HepG2 (cell line): Measurements from ENCODE around the gene ISLR. TPM values are rescaled to one million over a fixed set of nuclear protein-coding genes. Genes with fewer than 3 reads are reported as not detected.

Experiments
- ATAC-seq: fragments of 200-7000 bp; cut with Tn5 transposase; 3 replicates; pipeline ENCODE4 v1.9.1; 2020; ENCODE audit warnings: mild to moderate bottlenecking, moderate library complexity
- BruUV-seq: library from RNA; stranded (reverse); fragments of 400-500 nt; replicated peaks from 2 replicates; lab custom pipeline; 2021; lab: Mats Ljungman, UMichigan
- CTCF ChIA-PET: fragments of 300-600 bp; formaldehyde crosslinking; extraction: SDS; loops from one replicate; lab custom pipeline; 2021; ENCODE audit warnings: low total read pairs, inconsistent platforms, low intra/inter-chr PET ratio; lab: Yijun Ruan, JAX
- POLR2A ChIA-PET: fragments of 350-600 bp; sonication (Branson Sonifier 250); formaldehyde crosslinking; loops from one replicate; lab custom pipeline; 2020; ENCODE audit warnings: antibody characterized with exemption, inconsistent platforms; lab: Yijun Ruan, JAX
- DNase-seq: peaks from one replicate; pipeline ENCODE4 v3.0.0-alpha.2; 2015; ENCODE audit warnings: low spot score
- FAIRE-seq: peaks from 3 replicates; lab custom pipeline; 2011; peaks lifted over from hg19 to GRCh38; lab: Jason Lieb, UNC
- H2AFZ ChIP-seq: one replicate; pipeline ENCODE4 v1.6.1; 2011; ENCODE audit warnings: low read length, inconsistent platforms
- H3K27ac ChIP-seq: fragments of 300-600 bp; 3 replicates; pipeline ENCODE4 v1.8.0; 2011; ENCODE audit warnings: mixed run types, mild to moderate bottlenecking, mixed read lengths, low read length, inconsistent platforms; ENCODE audit not compliant: insufficient read depth; ENCODE audit errors: extremely low read length
- H3K27me3 ChIP-seq, 2 experiments: fragments of 200-600 bp in 1 of 2; 2 replicates in 1 of 2; 3 replicates in 1 of 2; pipeline versions ENCODE4 v1.6.0 to v1.8.0; 2011; ENCODE audit warnings: low read length in 2 of 2, mild to moderate bottlenecking in 2 of 2, moderate library complexity in 2 of 2, inconsistent platforms in 1 of 2; ENCODE audit not compliant: insufficient read depth in 2 of 2, control insufficient read depth in 1 of 2
- H3K36me3 ChIP-seq, 2 experiments: fragments of 200-600 bp in 1 of 2; replicated peaks in 1 of 2; 2 replicates in 1 of 2; 3 replicates in 1 of 2; pipeline versions ENCODE4 v1.5.1 to v1.8.0; 2011; ENCODE audit warnings: low read length in 2 of 2, inconsistent platforms in 1 of 2; ENCODE audit not compliant: insufficient read depth in 2 of 2, control insufficient read depth in 1 of 2
- H3K4me1 ChIP-seq: 2 replicates; pipeline ENCODE4 v1.5.1; 2012; ENCODE audit warnings: low read length, inconsistent platforms; ENCODE audit not compliant: insufficient read depth
- H3K4me2 ChIP-seq: 2 replicates; pipeline ENCODE4 v1.6.0; 2011; ENCODE audit warnings: low read depth, low read length, inconsistent platforms
- H3K4me3 ChIP-seq, 3 experiments: fragments of 200-600 bp in 1 of 3; sonication (generic), shearing (Covaris generic) in 1 of 3; replicated peaks in 1 of 3; 2 replicates each; pipeline ENCODE4 v1.5.1; 2011 to 2016; ENCODE audit warnings: low read length in 3 of 3, inconsistent platforms in 2 of 3, low read depth in 2 of 3, mild to moderate bottlenecking in 2 of 3, control low read depth in 1 of 3, mixed read lengths in 1 of 3; ENCODE audit not compliant: insufficient read depth in 1 of 3
- H3K79me2 ChIP-seq: one replicate; pipeline ENCODE4 v1.6.1; 2011; ENCODE audit warnings: low read length, inconsistent platforms; ENCODE audit not compliant: insufficient read depth
- H3K9ac ChIP-seq: 2 replicates; pipeline ENCODE4 v1.6.0; 2011; ENCODE audit warnings: mild to moderate bottlenecking, low read depth, low read length, inconsistent platforms; ENCODE audit not compliant: insufficient read depth
- H3K9me3 ChIP-seq: 2 replicates; pipeline ENCODE4 v1.5.1; 2012; ENCODE audit warnings: mild to moderate bottlenecking, low read length
- H4K20me1 ChIP-seq: 2 replicates; pipeline ENCODE4 v1.6.0; 2011; ENCODE audit warnings: inconsistent platforms, mild to moderate bottlenecking, low read length, moderate library complexity; ENCODE audit not compliant: insufficient read depth
- FOXM1 ChIP-seq: sonication (generic); formaldehyde crosslinking; IDR thresholded peaks from 2 replicates; pipeline ENCODE4 v1.5.0; 2020; ENCODE audit warnings: missing genetic modification reagents
- MTF1 ChIP-seq: sonication (generic); formaldehyde crosslinking; IDR thresholded peaks from 2 replicates; pipeline ENCODE4 v1.5.0; 2020; ENCODE audit warnings: missing genetic modification reagents
- SUZ12 ChIP-seq: fragments of 150-350 bp; IDR thresholded peaks from 2 replicates; pipeline ENCODE4 v1.6.1; 2014; ENCODE audit warnings: low read depth, low read length
- ZFP41 ChIP-seq: sonication (generic); formaldehyde crosslinking; IDR thresholded peaks from 2 replicates; pipeline ENCODE4 v1.4.0; 2020; ENCODE audit warnings: mild to moderate bottlenecking, missing genetic modification reagents, borderline replicate concordance
- ZNF263 ChIP-seq: sonication (generic); formaldehyde crosslinking; IDR thresholded peaks from 2 replicates; pipeline ENCODE4 v1.4.0; 2020; ENCODE audit warnings: missing genetic modification reagents
- ZNF274 ChIP-seq: sonication (generic); formaldehyde crosslinking; IDR thresholded peaks from 2 replicates; pipeline ENCODE4 v1.5.1; 2020; ENCODE audit warnings: mild to moderate bottlenecking, missing genetic modification reagents
- ZNF629 ChIP-seq: sonication (generic); formaldehyde crosslinking; conservative IDR thresholded peaks from 2 replicates; pipeline ENCODE4 v1.5.0; 2020; ENCODE audit warnings: missing genetic modification reagents
- WGBS: methylation state at CpG from one replicate; pipeline ENCODE4 v1.1.6; 2017; ENCODE audit warnings: low lambda C conversion rate; 5-methylcytosine and 5-hydroxymethylcytosine counted together
- in situ Hi-C: cut with HindIII; loops from 2 replicates; pipeline ENCODE4 v1.10.0; 2017; ENCODE audit warnings: low pct_unique_long_range_greater_than_20kb; ENCODE audit not compliant: extremely low pct_ligation_motif_present
- intact Hi-C: fragments of 100-400 bp; cut with micrococcal nuclease; formaldehyde crosslinking; loops from one replicate; pipeline ENCODE4 v1.10.0; 2022; ENCODE audit not compliant: unreplicated experiment
- polyA plus RNA-seq, 8 experiments: library from polyadenylated mRNA; depleted of rRNA in 3 of 8; stranded (reverse) in 7 of 8; unstranded in 1 of 8; fragments of >200 nt; fragmentation: Illumina TruSeq in 4 of 8; extraction: Trizol in 4 of 8; gene quantifications; 2 replicates each; pipeline versions ENCODE4 v1.2.1 to v1.2.3, GENCODE V29; 2011 to 2016; ENCODE audit warnings: low read depth in 4 of 8, missing spikeins in 1 of 8, mixed read lengths in 1 of 8; ENCODE audit not compliant: insufficient read depth in 1 of 8
- total RNA-seq, 5 experiments: library from RNA; depleted of rRNA; stranded (reverse); fragments of >200 nt; fragmentation: Illumina TruSeq; extraction: Trizol; gene quantifications; 2 replicates each; pipeline ENCODE4 v1.2.3, GENCODE V29; 2016; ENCODE audit warnings: low read depth in 1 of 5
- TF ChIP-seq, protein P1 (sequence below): sonication (generic); formaldehyde crosslinking; IDR thresholded peaks from 2 replicates; pipeline ENCODE4 v1.4.0; 2020; ENCODE audit warnings: missing genetic modification reagents
- TF ChIP-seq, protein P2 (sequence below): sonication (generic); formaldehyde crosslinking; IDR thresholded peaks from 2 replicates; pipeline ENCODE4 v1.5.0; 2020; ENCODE audit warnings: missing genetic modification reagents, mild to moderate bottlenecking, borderline replicate concordance

The ISLR gene
- total and polyA plus RNA-seq, 2 of the 13 experiments (the other 11 are each of a cell fraction or from before 2014, with no cell fraction given) = not detected

DNA sequence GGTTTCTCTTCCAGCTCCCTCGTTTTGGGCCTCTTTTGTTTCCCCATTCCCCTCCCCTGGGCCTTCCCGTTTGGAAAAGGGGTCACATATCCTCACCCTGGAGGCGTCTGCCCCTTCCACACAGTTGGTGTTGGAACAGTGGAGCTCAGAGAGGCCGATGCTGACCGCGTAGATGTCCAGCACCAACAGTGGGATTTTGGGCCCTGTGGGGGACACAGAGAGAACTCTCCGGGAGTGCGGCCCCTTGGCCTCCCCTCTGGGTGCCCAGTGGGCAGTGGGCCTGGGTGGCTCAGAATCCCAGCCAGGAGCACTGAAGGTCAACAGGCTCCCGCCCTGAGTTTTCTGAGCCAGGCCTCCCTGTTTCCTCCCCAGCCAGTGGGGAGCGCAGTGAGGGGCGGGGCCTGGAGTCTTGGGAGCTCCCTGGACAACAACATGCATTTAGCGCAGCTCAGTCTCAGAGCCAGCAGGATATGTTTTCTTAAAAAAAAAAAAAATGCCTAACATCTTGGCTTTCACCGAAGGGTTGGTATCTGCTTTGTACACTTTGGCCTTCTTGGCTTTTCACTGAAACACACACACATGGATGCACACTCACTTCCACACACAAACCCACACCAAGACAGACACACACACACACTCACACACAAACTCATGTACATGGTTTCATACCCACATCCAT, 670 bp upstream of the ISLR start (continued):
- TF ChIP-seq, protein P1, sequence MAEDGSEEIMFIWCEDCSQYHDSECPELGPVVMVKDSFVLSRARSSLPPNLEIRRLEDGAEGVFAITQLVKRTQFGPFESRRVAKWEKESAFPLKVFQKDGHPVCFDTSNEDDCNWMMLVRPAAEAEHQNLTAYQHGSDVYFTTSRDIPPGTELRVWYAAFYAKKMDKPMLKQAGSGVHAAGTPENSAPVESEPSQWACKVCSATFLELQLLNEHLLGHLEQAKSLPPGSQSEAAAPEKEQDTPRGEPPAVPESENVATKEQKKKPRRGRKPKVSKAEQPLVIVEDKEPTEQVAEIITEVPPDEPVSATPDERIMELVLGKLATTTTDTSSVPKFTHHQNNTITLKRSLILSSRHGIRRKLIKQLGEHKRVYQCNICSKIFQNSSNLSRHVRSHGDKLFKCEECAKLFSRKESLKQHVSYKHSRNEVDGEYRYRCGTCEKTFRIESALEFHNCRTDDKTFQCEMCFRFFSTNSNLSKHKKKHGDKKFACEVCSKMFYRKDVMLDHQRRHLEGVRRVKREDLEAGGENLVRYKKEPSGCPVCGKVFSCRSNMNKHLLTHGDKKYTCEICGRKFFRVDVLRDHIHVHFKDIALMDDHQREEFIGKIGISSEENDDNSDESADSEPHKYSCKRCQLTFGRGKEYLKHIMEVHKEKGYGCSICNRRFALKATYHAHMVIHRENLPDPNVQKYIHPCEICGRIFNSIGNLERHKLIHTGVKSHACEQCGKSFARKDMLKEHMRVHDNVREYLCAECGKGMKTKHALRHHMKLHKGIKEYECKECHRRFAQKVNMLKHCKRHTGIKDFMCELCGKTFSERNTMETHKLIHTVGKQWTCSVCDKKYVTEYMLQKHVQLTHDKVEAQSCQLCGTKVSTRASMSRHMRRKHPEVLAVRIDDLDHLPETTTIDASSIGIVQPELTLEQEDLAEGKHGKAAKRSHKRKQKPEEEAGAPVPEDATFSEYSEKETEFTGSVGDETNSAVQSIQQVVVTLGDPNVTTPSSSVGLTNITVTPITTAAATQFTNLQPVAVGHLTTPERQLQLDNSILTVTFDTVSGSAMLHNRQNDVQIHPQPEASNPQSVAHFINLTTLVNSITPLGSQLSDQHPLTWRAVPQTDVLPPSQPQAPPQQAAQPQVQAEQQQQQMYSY (CRISPR knock-in tag) = no peak
- no peak for TF ChIP-seq ZFP41 (CRISPR knock-in tag)
- TF ChIP-seq SUZ12 = no peak
- TF ChIP-seq ZNF629 (CRISPR knock-in tag) = no peak
- no peak for TF ChIP-seq ZNF274 (CRISPR knock-in tag)
- TF ChIP-seq ZNF263 (CRISPR knock-in tag) = no peak
- TF ChIP-seq, all 625 proteins: peak for 0

DNA sequence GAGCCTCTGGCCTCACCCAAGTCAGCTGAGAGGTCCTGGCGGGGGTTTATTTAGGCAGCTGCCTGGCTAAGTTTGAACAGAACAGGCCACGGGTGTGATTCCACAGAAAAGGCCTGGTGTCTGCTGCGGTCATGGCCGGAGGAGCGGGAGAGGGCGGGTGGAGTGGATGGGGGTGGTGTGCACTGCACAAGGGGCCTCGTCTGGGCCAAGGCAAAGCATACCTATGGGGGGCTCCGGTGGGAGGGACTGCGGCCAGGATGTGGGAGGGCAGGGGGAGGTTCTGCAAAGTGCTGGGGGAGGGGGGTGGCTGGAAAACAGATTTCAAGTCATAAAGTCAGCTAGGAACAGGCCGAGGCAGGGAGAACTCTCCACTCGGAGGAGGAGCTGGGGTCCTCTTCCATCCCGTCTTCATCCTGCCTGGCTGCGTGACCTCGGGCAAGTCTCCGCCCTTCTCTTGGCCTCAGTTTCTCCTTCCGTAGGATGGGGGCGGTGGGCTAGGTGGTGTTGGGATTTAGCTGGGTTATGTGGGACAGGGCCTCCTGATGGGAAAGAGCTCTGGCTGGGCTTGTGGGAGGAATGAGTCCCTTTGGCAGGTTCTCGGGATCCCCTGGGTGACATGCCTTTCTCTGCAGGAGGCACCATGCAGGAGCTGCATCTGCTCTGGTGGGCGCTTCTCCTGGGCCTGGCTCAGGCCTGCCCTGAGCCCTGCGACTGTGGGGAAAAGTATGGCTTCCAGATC, 878 bp downstream of the ISLR start:
- H3K9me3 ChIP-seq = no peaks in the 10 kb centered on the region
- H3K4me3 ChIP-seq = no peak overlapping the region
- no peak for TF ChIP-seq MTF1 (CRISPR knock-in tag)
- no peak for TF ChIP-seq FOXM1 (CRISPR knock-in tag)
- TF ChIP-seq, protein P2, sequence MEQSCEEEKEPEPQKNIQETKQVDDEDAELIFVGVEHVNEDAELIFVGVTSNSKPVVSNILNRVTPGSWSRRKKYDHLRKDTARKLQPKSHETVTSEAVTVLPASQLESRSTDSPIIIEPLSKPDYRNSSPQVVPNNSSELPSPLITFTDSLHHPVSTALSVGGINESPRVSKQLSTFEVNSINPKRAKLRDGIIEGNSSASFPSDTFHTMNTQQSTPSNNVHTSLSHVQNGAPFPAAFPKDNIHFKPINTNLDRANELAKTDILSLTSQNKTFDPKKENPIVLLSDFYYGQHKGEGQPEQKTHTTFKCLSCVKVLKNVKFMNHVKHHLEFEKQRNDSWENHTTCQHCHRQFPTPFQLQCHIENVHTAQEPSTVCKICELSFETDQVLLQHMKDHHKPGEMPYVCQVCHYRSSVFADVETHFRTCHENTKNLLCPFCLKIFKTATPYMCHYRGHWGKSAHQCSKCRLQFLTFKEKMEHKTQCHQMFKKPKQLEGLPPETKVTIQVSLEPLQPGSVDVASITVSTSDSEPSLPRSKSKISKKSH (CRISPR knock-in tag) = no peak
- DNase-seq (no peak), FAIRE-seq (no peak), ATAC-seq (no peak)
- CTCF ChIA-PET = no interaction called here
- H3K4me1 ChIP-seq = no peaks in the 10 kb centered on the region
- peaks cover 11 to 42% of the 10 kb centered on the region in 2 experiments; a peak in 4 of 5 replicates for H3K27me3 ChIP-seq
- no peak overlapping the region for H3K4me2 ChIP-seq
- in situ Hi-C loops (no loop called here), intact Hi-C loops (no loop called here)
- H3K9ac ChIP-seq = no peak overlapping the region
- H3K27ac ChIP-seq = no peak overlapping the region
- H3K79me2 ChIP-seq = no peaks in the 10 kb centered on the region
- H3K36me3 ChIP-seq = no peaks in the 10 kb centered on the region
- WGBS = 42% methylated on average over 10 of the region's 20 CpGs
- no peak overlapping the region for H2AFZ ChIP-seq
- POLR2A ChIA-PET = no interaction called here
- no peaks in the 10 kb centered on the region for H4K20me1 ChIP-seq
- no TSS peak for BruUV-seq
